K562 (cell line): ENCODE results near the gene PTK7. TPM values are rescaled to one million over a fixed set of nuclear protein-coding genes. Genes with fewer than 3 reads are reported as not detected.

Experiments
- BDP1 ChIP-seq: IDR thresholded peaks from 3 replicates; pipeline ENCODE4 v1.6.1; 2011; ENCODE audit not compliant: insufficient read length, insufficient read depth
- CBX2 ChIP-seq: fragments of 200-600 bp; sonication (generic); IDR thresholded peaks from one replicate; pipeline ENCODE4 v1.6.1; 2012; ENCODE audit warnings: mild to moderate bottlenecking, low read length, inconsistent platforms; ENCODE audit not compliant: insufficient read depth, poor library complexity, severe bottlenecking
- CTBP1 ChIP-seq: fragments of 450-650 bp; IDR thresholded peaks from 2 replicates; pipeline ENCODE4 v1.6.1; 2016; ENCODE audit warnings: borderline replicate concordance
- FOXK1 ChIP-seq: sonication (generic); formaldehyde crosslinking; IDR thresholded peaks from 2 replicates; pipeline ENCODE4 v1.8.0; 2022; ENCODE audit warnings: missing genetic modification reagents, mild to moderate bottlenecking, borderline replicate concordance
- IFI16 ChIP-seq: fragments of 250-450 bp; sonication (Bioruptor Pico); IDR thresholded peaks from 2 replicates; pipeline ENCODE4 v2.1.2; 2022; ENCODE audit warnings: mild to moderate bottlenecking, inconsistent platforms
- KAT7 ChIP-seq: sonication (generic); formaldehyde crosslinking; IDR thresholded peaks from 2 replicates; pipeline ENCODE4 v1.8.0; 2022; ENCODE audit warnings: missing genetic modification reagents, mild to moderate bottlenecking, borderline replicate concordance
- KLF13 ChIP-seq: fragments of 450-650 bp; IDR thresholded peaks from 2 replicates; pipeline ENCODE4 v1.6.1; 2016; ENCODE audit warnings: missing genetic modification characterization, low read depth, mild to moderate bottlenecking, missing compliant biosample characterization, moderate library complexity, borderline replicate concordance
- PBX2 ChIP-seq, 2 experiments: IDR thresholded peaks in 1 of 2; conservative IDR thresholded peaks in 1 of 2; 2 replicates each; pipeline ENCODE4 v1.6.1; 2016; ENCODE audit warnings: low read depth in 2 of 2, mild to moderate bottlenecking in 1 of 2, missing compliant biosample characterization in 1 of 2, missing genetic modification characterization in 1 of 2, moderate library complexity in 1 of 2
- SMAD2 ChIP-seq: fragments of 150-350 bp; IDR thresholded peaks from 2 replicates; pipeline ENCODE4 v1.6.1; 2014; ENCODE audit warnings: low read depth, mild to moderate bottlenecking, low read length
- SP1 ChIP-seq: sonication (generic); formaldehyde crosslinking; IDR thresholded peaks from 2 replicates; pipeline ENCODE4 v1.8.1; 2022; ENCODE audit warnings: mild to moderate bottlenecking, missing genetic modification reagents
- SREBF1 ChIP-seq: fragments of 150-350 bp; IDR thresholded peaks from 2 replicates; pipeline ENCODE4 v1.6.1; 2014; ENCODE audit warnings: antibody characterized with exemption, low read depth, low read length, borderline replicate concordance
- TARDBP ChIP-seq: fragments of 450-650 bp; IDR thresholded peaks from 2 replicates; pipeline ENCODE4 v1.6.1; 2016
- THAP12 ChIP-seq: fragments of 250-450 bp; sonication (Bioruptor Pico); IDR thresholded peaks from 2 replicates; pipeline ENCODE4 v1.9.0; 2021; ENCODE audit warnings: mild to moderate bottlenecking, inconsistent platforms
- THRA ChIP-seq: fragments of 450-650 bp; IDR thresholded peaks from 2 replicates; pipeline ENCODE4 v1.6.1; 2017; ENCODE audit warnings: mild to moderate bottlenecking, moderate library complexity
- TSC22D4 ChIP-seq: fragments of 450-650 bp; IDR thresholded peaks from 2 replicates; pipeline ENCODE4 v1.6.1; 2016; ENCODE audit warnings: missing genetic modification characterization, missing biosample characterization, control low read depth
- ZNF165 ChIP-seq: fragments of 250-450 bp; sonication (Bioruptor Pico); IDR thresholded peaks from 2 replicates; pipeline ENCODE4 v1.4.0; 2020; ENCODE audit warnings: borderline replicate concordance
- ZNF695 ChIP-seq: fragments of 450-650 bp; formaldehyde crosslinking; IDR thresholded peaks from 2 replicates; pipeline ENCODE4 v1.4.0; 2020; ENCODE audit warnings: mild to moderate bottlenecking, moderate library complexity
- polyA plus RNA-seq, 8 experiments: library from polyadenylated mRNA; depleted of rRNA in 4 of 8; stranded (reverse) in 5 of 8; unstranded in 3 of 8; fragments of >200 nt; fragmentation: Nextera tagmentation in 2 of 8; fragmentation: Illumina TruSeq in 1 of 8; extraction: Ambion mirVana in 2 of 8; extraction: Trizol in 1 of 8; gene quantifications; 2 replicates each; pipeline versions ENCODE4 v1.2.1 to v1.2.3, GENCODE V29; 2011 to 2014; ENCODE audit warnings: inconsistent platforms in 1 of 8, missing spikeins in 1 of 8
- total RNA-seq, 7 experiments: library from RNA; depleted of rRNA in 6 of 7; stranded (reverse); fragments of >200 nt in 6 of 7; fragmentation: Illumina TruSeq in 2 of 7; extraction: Trizol in 2 of 7; gene quantifications; 2 replicates each; pipeline versions ENCODE4 v1.2.1 to v1.2.3, GENCODE V29; 2011 to 2021; ENCODE audit warnings: low replicate concordance in 1 of 7

The PTK7 gene
- total and polyA plus RNA-seq, 9 of the 15 experiments (the other 6 are each of a cell fraction or from before 2014, with no cell fraction given), result 0.20 to 6.8 (median 4.2) TPM

- TF ChIP-seq SREBF1, result peak; percentile 40; the same call in 1 of the 2 replicates
- TF ChIP-seq ZNF165, result 0 out of 2 replicates have a peak, but pooled peaks have one; percentile 32
- no peak for TF ChIP-seq ZNF695
- no peak for TF ChIP-seq SMAD2
- no peak for TF ChIP-seq IFI16 (CRISPR knock-in tag)
- TF ChIP-seq KAT7 (CRISPR knock-in tag), result peak; percentile 89; the same call in 1 of the 2 replicates
- TF ChIP-seq TSC22D4 (tag), result no peak
- no peak for TF ChIP-seq CTBP1
- 0 out of 2 replicates have a peak, but pooled peaks have one; percentile 8 for TF ChIP-seq KLF13 (tag)
- TF ChIP-seq FOXK1 (CRISPR knock-in tag), result no peak
- peak; percentile 87 for TF ChIP-seq THAP12
- TF ChIP-seq SP1 (CRISPR knock-in tag), result peak; percentile 91
- no peak for TF ChIP-seq PBX2 (CRISPR knock-in tag; IDR thresholded peaks at IDR 0.05; ENCODE audit: low read depth)
- peak; percentile 80 for TF ChIP-seq PBX2 (tag; conservative IDR thresholded peaks at IDR 0.05; ENCODE audit: low read depth)
- peak; percentile 64; the same call in 1 of the 2 replicates for TF ChIP-seq TARDBP
- no peak for TF ChIP-seq CBX2
- no peak for TF ChIP-seq BDP1
- no peak for TF ChIP-seq THRA
These were observed 16.7 kb upstream of the PTK7 start, which contains the start of the genes KLC4 and MRPL2 (continued) for GRCh38 chr6:43059168-43060033.
